Stimulated activated CD4-positive, alpha-beta T cell treated with anti-CD3 and anti-CD28 coated beads, TNF-alpha, amount 100 ng/mL, for 1 hour (primary cell): Measurements from ENCODE around the gene UBL5.
A peak's percentile ranks its signal among the peaks of the same experiment; 100 is the strongest.
"Not testable (repeated sequence)": the region's sequence is repeated elsewhere in the genome, so short reads cannot be mapped to it uniquely, and the experiment has no call there.

Experiments used
- DNase-seq, 3 donors: peaks; one replicate each; pipeline ENCODE4 v3.0.0-alpha.2; 2020; ENCODE audit warnings: low read depth in 3 of 3, low spot score in 1 of 3

UBL5 gene

GRCh38 chr19:9827289-9828238, at the start of gene UBL5:
Gene UBL5, plus strand, starts transcription at chr19:9827918. Its CDS starts 420 bp downstream, at chr19:9828338.
- DNase-seq = peak; percentile 70 to 81 (median 71)

GRCh38 chr19:9782338-9782737, 45.4 kb upstream of the UBL5 start:
- DNase-seq = no peak

- DNase-seq = not testable (repeated sequence)
Measured at GRCh38 chr19:9784163-9784496, 43.6 kb upstream of the UBL5 start.

- DNase-seq = peak; percentile 91 to 98 (median 92)
Measured at GRCh38 chr19:9785367-9786331, 42.1 kb upstream of the UBL5 start.

GRCh38 chr19:9786342-9786741, 41.4 kb upstream of the UBL5 start:
- DNase-seq = no peak

- no peak for DNase-seq
Measured at GRCh38 chr19:9786819-9787218, 40.9 kb upstream of the UBL5 start.

- DNase-seq = not testable (repeated sequence)
Measured at GRCh38 chr19:9788604-9789003, 39.1 kb upstream of the UBL5 start.

GRCh38 chr19:9789066-9789465, 38.7 kb upstream of the UBL5 start:
- DNase-seq = no peak

GRCh38 chr19:9789579-9789978, 38.1 kb upstream of the UBL5 start:
- not testable (repeated sequence) for DNase-seq

GRCh38 chr19:9791073-9791367, 36.7 kb upstream of the UBL5 start:
- DNase-seq = not testable (repeated sequence)

- DNase-seq = peak; percentile 83 to 95 (median 83)
Measured at GRCh38 chr19:9791552-9792205, 36.0 kb upstream of the UBL5 start.

GRCh38 chr19:9792206-9793070, 35.3 kb upstream of the UBL5 start:
- peak; percentile 82 to 89 (median 83) for DNase-seq

- peak in 2 of 3 donors; percentile 30 to 46 for DNase-seq
Measured at GRCh38 chr19:9793071-9793591, 34.6 kb upstream of the UBL5 start.

- DNase-seq = peak; percentile 56 to 67 (median 65)
Measured at GRCh38 chr19:9796113-9796773, 31.5 kb upstream of the UBL5 start.

GRCh38 chr19:9797871-9798270, 29.8 kb upstream of the UBL5 start:
- DNase-seq = no peak

GRCh38 chr19:9799162-9799561, 28.6 kb upstream of the UBL5 start:
- no peak for DNase-seq

GRCh38 chr19:9801976-9802375, 25.7 kb upstream of the UBL5 start:
- DNase-seq = no peak

GRCh38 chr19:9806803-9807202, 20.9 kb upstream of the UBL5 start:
- no peak for DNase-seq
